Measurements from ENCODE around the gene OCIAD2.
"Not testable (repeated sequence)": the region's sequence is repeated elsewhere in the genome, so short reads cannot be mapped to it uniquely, and the experiment has no call there.

The OCIAD2 gene

DNA sequence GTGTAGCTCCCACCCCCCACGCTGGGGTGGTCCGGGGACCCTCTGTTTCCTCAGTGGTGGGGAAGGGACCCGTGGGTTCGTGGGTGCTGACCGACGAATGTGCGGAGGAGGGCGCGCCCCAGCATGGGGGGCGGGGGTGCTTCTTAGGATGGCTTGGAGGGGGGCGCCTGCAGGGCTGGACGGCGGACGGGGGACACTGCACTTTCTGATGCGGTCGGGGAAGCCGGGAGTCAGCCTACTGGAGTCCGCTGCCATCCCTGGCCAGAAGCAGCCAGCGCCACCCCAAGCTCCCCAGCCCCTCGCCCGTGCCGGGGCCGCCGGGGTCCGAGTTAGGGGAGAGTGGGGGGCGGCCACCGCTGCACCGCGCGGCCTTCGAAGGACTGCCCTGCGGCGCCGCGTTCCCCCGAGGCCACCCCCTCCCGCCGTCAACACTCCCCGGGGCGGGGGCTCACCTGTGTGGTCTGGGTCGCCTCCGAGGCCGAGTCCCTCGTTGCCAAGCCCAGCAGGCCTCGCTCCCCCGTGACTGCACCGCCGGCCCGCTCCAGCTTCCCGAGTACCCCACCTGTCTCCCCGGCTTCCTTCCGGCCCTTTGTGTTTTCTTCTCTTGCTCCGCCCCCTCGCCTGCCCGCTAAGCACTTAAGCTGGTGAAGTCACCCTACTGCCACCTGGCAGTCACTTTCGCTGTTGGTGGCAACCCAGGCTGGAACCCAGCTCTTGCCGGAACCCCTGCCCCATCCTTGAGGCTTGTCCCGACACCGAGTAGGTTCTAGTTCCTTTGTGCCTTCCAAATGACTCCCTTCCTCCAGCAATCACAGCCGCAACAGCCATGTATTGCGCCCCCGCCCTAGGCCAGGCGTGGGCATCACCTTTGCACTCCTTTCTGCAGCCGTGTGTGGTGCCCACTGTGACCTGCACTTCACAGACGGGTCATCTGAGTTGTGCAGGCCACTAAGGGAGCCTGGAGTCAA, at the start of gene OCIAD2:
Gene OCIAD2, minus strand, starts transcription at position 569 of the 968 bp plus-strand sequence. CDS start 2,225 bp downstream, outside the sequence.
- Histone ChIP-seq H3K27ac (peak within 1 kb of the TSS in 20 of 21 experiments; percentile 49 to 93 (median 81)), H3K4me3 (peak within 1 kb of the TSS; percentile 50 to 89 (median 71))

DNA sequence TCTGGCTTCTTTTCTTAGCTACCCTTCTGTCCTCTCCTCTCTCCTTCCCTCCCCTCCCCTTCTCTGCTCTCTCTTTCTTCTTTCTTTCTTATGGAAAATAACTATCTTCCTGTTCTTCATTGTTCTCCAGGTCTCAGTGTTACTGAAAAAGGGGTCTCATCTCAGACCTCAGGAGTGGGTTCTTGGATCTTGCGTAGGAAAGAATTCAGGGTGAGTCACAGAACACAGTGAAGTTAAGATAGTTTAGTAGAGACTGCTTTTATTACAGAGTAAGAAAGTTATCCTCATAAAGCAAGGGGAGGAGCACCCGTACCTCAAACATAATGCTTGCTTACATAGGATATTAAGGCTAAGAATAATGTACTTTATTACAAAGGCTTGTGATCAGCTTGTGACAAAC, 47.7 kb upstream of the OCIAD2 start:
- peak overlapping the region in 1 of 21 experiments; percentile 41 for H3K27ac ChIP-seq

DNA sequence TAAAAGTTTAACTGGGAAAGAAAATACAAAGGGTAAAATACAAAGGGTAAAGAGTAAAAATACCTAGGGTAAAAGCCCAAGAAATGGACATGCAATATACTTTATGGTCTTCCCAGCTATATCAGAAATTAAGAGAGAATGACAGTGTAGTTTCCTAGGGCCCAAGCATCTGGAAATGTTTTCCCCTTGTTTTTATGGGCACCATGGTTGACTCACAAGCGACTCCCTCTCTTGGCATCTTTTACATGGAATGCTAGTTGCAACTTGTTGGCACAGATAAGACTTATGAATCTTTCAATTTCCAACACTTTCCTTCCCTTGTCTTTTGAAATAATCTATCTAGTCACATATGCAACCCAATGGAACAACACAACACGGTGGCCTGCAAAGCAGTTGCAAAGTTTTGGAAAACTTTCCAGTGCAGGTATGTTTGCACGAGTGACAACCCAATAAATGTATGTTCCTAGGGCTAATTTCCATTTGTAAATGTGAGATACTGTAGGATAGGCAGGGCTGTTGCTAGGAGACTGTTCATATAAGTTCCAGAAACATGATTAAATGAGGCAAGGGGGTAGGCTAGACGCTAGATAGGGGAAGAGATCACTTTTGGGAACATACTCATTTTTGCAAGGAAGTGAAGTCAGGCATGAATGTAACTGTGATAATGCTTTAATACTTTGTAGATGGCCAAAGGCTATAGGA, 43.1 kb upstream of the OCIAD2 start:
- Histone ChIP-seq H3K4me3 (no peak overlapping the region), H3K27ac (peak overlapping the region in 12 of 21 experiments; percentile 12 to 64 (median 41))

More for the DNA sequence above, 47.7 kb upstream of the OCIAD2 start:
- no peak overlapping the region for H3K4me3 ChIP-seq

DNA sequence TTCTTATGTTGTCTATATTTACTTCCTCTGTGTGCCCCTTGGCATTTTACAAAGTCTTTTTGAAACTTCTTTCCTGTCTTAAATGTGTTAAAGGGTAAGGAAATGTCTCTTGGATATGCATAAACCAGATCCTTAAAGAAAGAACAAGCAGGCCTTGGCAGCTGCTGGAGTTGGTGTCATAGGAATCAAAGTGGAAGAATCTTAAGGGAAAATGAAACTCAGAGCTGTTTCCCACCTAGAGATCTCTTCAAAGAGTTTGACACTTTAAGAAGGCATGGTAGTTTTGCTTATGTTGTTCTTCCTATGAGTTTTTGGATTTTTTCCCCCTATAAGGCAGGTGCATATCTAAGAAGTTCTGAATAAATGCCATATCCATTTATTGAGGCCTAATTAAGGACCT, 42.5 kb upstream of the OCIAD2 start:
- H3K27ac ChIP-seq: peak overlapping the region in 12 of 21 experiments; percentile 12 to 64 (median 41)

GRCh38 chr4:48947731-48948130, 41.2 kb upstream of the OCIAD2 start:
- no peak overlapping the region for H3K4me3 ChIP-seq
- no peak overlapping the region for H3K27ac ChIP-seq

More for the DNA sequence above, 42.5 kb upstream of the OCIAD2 start:
- no peak overlapping the region for H3K4me3 ChIP-seq

DNA sequence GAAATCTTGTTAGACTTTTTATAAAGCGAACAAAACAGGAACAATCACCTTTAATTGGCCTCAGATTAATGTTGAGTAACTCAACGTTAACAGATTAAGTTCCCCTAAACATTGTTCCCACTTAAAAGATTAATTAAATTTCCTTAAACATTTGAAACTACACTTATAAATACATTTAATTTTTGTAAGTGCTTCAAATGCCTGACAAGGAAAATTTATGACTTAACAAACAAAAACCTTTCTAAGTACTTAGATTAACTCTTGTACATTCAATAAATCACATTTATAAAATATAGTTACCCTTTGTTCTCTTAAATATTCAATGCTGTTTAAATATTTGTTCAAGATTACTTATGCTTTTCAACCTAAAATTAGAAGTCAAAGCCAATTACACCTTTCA, 39.4 kb upstream of the OCIAD2 start:
- Histone ChIP-seq H3K4me3 (no peak overlapping the region), H3K27ac (no peak overlapping the region)

DNA sequence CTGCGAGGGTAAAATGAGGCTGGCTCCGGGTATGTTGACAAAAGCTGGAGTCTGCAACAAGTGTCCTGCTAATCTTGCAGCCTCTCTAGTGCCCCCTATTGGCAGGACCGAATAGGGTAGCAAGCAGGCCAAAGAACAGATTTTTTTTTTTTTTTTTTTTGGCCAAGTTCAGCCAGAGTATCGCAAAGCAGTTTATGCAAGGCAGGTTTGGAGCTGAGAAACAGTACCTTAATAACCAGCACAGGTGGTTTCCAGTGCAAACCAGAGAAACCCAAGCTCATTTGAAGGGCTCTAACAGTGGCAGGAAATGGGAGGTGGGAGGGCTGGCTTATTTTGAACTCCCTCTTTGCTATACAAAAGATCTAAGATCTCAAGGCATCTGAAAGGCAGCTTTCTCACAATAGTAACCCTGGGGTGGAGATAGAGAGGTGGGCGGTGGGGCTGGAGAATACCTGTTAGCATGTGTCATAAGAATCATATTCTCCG, 38.2 kb upstream of the OCIAD2 start:
- no peak overlapping the region for H3K27ac ChIP-seq
- no peak overlapping the region for H3K4me3 ChIP-seq

DNA sequence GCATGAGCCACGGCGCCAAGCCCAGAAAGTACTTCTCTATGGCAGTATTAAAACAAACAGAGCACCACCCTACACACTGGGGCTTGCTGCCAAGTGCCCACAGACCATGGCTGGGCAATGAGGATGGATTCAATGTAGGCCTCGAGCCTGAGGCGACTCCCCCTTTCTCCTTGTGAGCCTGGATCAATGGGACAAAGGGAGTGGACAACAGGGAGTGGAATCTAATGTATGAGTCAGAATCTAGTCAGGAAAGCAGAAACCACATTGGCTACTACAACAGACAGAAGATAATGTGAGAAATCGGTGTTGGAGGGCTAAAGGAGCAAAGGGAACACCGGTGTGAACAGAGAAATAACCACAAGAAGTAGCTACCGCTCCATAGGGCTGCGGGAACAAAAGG, 37.7 kb upstream of the OCIAD2 start:
- Histone ChIP-seq H3K27ac (no peak overlapping the region), H3K4me3 (no peak overlapping the region)

DNA sequence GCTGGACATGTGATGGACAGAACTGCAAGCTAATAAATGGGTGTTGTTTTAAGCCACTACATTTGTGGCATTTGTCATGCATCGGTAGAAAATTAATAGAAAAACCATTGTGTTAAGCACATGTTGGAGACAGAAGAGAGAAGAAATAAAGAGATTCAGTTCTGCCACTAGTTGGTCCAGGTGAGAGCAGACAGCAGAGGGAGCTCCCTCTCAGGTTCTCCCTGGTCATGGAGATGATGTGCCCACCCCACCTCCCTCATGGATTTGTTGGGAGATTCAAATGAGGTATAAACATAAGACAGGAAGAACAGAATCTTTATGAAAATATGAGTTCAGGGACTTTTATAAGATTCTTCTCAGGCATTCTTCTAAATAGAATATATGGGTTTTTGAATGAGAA, 36.8 kb upstream of the OCIAD2 start:
- no peak overlapping the region for H3K27ac ChIP-seq

DNA sequence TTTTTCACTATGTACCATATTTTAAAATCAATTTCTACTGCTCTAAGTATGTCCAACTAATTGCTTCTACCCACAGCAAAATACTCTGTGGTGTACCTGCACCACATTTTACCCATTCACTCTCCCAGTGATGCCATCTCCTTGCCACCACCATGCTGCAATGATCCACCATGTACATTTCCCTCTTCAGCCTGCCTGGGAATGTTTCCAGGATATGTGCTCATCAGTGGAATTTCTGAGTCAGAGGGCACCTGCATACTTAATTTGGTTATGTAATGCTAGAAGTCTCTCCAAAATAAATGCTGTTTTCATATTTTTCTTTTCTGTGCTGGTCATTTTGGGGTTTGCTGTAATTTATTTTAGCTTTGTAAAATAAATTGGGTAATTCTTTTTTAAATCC, 33.2 kb upstream of the OCIAD2 start:
- Histone ChIP-seq H3K4me3 (no peak overlapping the region), H3K27ac (no peak overlapping the region)

More for the DNA sequence above, 36.8 kb upstream of the OCIAD2 start:
- no peak overlapping the region for H3K4me3 ChIP-seq

GRCh38 chr4:48938831-48939230, 32.3 kb upstream of the OCIAD2 start:
- no peak overlapping the region for H3K4me3 ChIP-seq
- H3K27ac ChIP-seq: no peak overlapping the region

- no peak overlapping the region for H3K4me3 ChIP-seq
- H3K27ac ChIP-seq: no peak overlapping the region
Observed at GRCh38 chr4:48937033-48937432, 30.5 kb upstream of the OCIAD2 start.

GRCh38 chr4:48931459-48931858, 24.9 kb upstream of the OCIAD2 start:
- no peak overlapping the region for H3K4me3 ChIP-seq
- H3K27ac ChIP-seq: no peak overlapping the region

- no peak overlapping the region for H3K27ac ChIP-seq
- no peak overlapping the region for H3K4me3 ChIP-seq
Observed at GRCh38 chr4:48930654-48931053, 24.1 kb upstream of the OCIAD2 start.

DNA sequence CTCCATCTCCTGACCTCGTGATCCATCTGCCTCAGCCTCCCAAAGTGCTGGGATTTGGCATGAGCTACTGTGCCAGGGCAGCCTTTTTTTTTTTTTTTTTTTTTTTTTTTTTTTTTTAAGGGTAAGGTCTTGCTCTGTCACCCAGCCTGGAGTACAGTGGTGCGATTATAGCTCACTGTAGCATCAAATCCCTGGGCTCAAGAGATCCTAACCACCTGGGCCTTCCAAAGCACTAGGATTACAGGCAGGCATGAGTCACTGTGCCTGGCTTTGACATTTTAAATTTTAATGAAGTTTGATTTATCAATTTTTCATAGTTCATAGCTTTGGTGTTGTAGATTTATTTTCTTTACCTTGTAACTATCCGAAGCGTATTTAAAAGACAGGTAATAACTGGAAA, 17.8 kb upstream of the OCIAD2 start:
- Histone ChIP-seq H3K27ac (no peak overlapping the region), H3K4me3 (no peak overlapping the region)

DNA sequence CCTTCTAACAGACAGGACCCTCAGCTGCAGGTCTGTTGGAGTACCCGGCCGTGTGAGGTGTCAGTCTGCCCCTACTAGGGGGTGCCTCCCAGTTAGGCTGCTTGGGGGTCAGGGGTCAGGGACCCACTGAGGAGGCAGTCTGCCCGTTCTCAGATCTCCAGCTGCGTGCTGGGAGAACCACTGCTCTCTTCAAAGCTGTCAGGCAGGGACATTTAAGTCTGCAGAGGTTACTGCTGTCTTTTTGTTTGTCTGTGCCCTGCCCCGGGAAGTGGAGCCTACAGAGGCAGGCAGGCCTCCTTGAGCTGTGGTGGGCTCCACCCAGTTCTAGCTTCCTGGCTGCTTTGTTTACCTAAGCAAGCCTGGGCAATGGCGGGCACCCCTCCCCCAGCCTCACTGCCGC, 16.5 kb upstream of the OCIAD2 start:
- H3K4me3 ChIP-seq, H3K27ac ChIP-seq: not testable (repeated sequence)

GRCh38 chr4:48914311-48914710, 7.7 kb upstream of the OCIAD2 start:
- no peak overlapping the region for H3K27ac ChIP-seq

DNA sequence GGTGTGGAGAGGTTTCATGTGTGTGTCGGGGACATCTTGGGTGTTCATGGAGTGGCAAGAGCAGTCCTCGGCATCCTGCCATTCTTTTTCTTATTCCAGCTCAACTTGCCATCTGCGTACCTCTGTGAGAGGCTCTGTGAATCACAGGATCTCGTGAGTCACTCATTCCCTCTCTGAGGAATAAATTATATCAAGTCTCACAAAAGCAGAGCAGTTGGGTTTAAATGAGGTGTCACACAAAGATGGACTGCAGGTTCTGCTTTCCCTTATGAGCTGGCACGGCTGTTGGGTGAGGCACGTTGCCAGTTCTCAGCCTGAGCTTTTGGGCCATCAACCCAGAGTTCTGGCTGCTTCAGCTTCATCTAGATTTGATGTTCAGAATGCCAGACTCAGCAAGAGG, 6.8 kb upstream of the OCIAD2 start:
- Histone ChIP-seq H3K27ac (peak overlapping the region in 2 of 21 experiments; percentile 35 to 36), H3K4me3 (no peak overlapping the region)

More at GRCh38 chr4:48914311-48914710, 7.7 kb upstream of the OCIAD2 start:
- H3K4me3 ChIP-seq: no peak overlapping the region

DNA sequence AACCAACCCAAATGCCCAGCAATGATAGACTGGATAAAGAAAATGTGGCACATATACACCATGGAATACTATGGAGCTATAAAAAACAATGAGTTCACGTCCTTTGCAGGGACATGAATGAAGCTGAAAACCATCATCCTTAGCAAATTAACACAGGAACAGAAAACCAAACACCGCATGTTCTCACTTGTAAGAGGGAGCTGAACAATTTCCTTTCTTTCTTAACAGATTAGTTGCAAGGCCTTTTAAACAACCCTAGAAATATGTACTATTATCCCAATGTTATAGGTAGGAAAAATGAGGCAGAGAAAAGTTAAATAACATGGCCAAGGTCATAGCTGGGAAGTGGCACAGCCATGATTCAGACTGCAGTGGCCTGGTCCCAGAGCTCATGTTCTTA, 5.8 kb upstream of the OCIAD2 start:
- no peak overlapping the region for H3K27ac ChIP-seq

DNA sequence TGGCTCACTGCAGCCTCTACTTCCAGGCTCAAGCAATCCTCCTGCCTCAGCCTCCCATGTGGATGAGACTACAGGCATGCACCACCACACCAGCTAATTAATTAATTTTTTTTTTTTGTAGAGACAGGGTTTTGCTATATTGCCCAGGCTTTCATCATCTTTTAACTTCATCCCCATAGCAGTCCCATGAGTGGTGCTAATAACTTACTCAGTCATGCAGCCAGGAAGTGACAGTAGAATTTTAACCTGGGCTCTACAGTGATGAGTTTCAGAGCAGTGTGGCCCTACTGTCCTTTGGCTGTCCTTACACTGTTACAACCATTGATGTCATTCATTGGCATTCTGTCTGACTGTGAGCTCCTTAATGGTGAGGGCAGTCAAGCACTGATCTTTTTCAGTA, 3.9 kb upstream of the OCIAD2 start:
- no peak overlapping the region for H3K27ac ChIP-seq

More for the DNA sequence above, 5.8 kb upstream of the OCIAD2 start:
- H3K4me3 ChIP-seq: no peak overlapping the region

More for the DNA sequence above, 3.9 kb upstream of the OCIAD2 start:
- H3K4me3 ChIP-seq: no peak overlapping the region
